Sigmoid colon (tissue), 7 donors: Measurements from ENCODE around the gene FSTL4. TPM values are rescaled to one million over a fixed set of nuclear protein-coding genes. Genes with fewer than 3 reads are reported as not detected.

Experiments used
- DNase-seq: peaks from one replicate; pipeline ENCODE4 v3.0.0-alpha.2; 2019
- H3K27ac ChIP-seq, 4 donors: fragments of 200-600 bp; sonication (generic); one replicate each; pipeline ENCODE4 v1.5.1; 2016 to 2019; ENCODE audit warnings: mild to moderate bottlenecking in 1 of 4
- H3K27me3 ChIP-seq, 3 donors: fragments of 200-600 bp; sonication (generic); one replicate each; pipeline ENCODE4 v1.5.1; 2019; ENCODE audit warnings: mild to moderate bottlenecking in 1 of 3
- H3K36me3 ChIP-seq, 4 donors: fragments of 200-600 bp; sonication (generic); one replicate each; pipeline ENCODE4 v1.5.1; 2016 to 2019
- H3K4me1 ChIP-seq, 4 donors: fragments of 200-600 bp; sonication (generic); one replicate each; pipeline ENCODE4 v1.5.1; 2017 to 2019
- H3K4me3 ChIP-seq, 4 donors: fragments of 200-600 bp; sonication (generic); one replicate each; pipeline ENCODE4 v1.5.1; 2017 to 2019; ENCODE audit warnings: mild to moderate bottlenecking in 2 of 4, moderate library complexity in 1 of 4
- H3K9me3 ChIP-seq, 4 donors: fragments of 200-600 bp in 3 of 4; sonication (generic) in 3 of 4; one replicate each; pipeline versions ENCODE4 v1.5.1 to v1.6.1; 2013 to 2019
- EP300 ChIP-seq, 4 donors: sonication (generic); formaldehyde crosslinking; IDR thresholded peaks; one replicate each; pipeline ENCODE4 v1.6.1; 2017; ENCODE audit warnings: antibody characterized with exemption in 4 of 4
- POLR2A ChIP-seq, 2 donors: fragments of 450-650 bp; IDR thresholded peaks; one replicate each; pipeline ENCODE4 v1.6.1; 2016; ENCODE audit warnings: antibody characterized with exemption in 2 of 2, mild to moderate bottlenecking in 2 of 2, moderate library complexity in 2 of 2
- POLR2AphosphoS5 ChIP-seq, 4 donors: sonication (generic); formaldehyde crosslinking; IDR thresholded peaks; one replicate each; pipeline ENCODE4 v1.6.1; 2017; ENCODE audit warnings: antibody characterized with exemption in 4 of 4
- WGBS, 2 donors: extraction: QIAGEN DNeasy Blood & Tissue Kit; methylation state at CpG; one replicate each; pipeline ENCODE4 v1.1.7; 2013; 5-methylcytosine and 5-hydroxymethylcytosine counted together
- intact Hi-C: fragments of 100-400 bp; cut with DNase I; formaldehyde crosslinking; loops from one replicate; pipeline ENCODE4 v1.15.1; 2023
- polyA plus RNA-seq, 3 donors: library from polyadenylated mRNA; stranded (reverse); fragments of 200-250 nt; gene quantifications; one replicate each; pipeline ENCODE4 v1.2.3, GENCODE V29; 2013
- total RNA-seq, 4 donors: library from RNA; depleted of rRNA; stranded (reverse); fragments of >200 nt; gene quantifications; one replicate each; pipeline ENCODE4 v1.1.0, GENCODE V29; 2016
- TF ChIP-seq, protein P1 (sequence below), 4 experiments: fragments of 450-650 bp in 3 of 4; fragments of 200-600 bp in 1 of 4; IDR thresholded peaks; one replicate each; pipeline ENCODE4 v1.5.1; 2016 to 2019; ENCODE audit warnings: antibody characterized with exemption in 4 of 4, mild to moderate bottlenecking in 3 of 4, moderate library complexity in 2 of 4
- donor health status: healthy with polysubstance abuse.
- donor health status: Bipolar disorder and iron deficiency.
- donor health status: healthy.

FSTL4 gene
- total and polyA plus RNA-seq, 7 donors: 0.23 to 0.45 (median 0.28) TPM; not detected in 4

DNA sequence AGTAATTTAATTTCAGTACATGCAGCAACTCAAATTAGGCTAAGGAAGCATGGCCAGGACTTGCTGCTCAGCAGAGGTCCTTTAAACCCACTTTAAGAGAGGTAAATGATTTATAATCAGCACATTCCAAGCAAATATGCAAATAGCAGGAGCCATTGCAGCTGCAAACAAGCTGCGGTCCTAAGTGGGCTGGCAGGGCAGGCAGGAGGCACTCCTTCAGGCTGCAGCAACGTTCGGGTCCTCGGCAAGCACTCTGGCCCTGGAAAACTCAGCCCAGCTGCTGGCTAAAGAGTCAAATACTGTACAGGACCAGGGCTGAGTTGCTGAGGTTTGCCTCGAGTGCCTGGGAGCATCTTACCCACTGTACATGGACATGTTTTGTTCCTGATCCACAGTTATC is 126.9 kb downstream of the FSTL4 start:
- Histone ChIP-seq H3K4me1 (no peaks in the 10 kb centered on the region), H3K9me3 (no peaks in the 10 kb centered on the region), H3K4me3 (no peak overlapping the region), H3K27ac (no peak overlapping the region), H3K36me3 (no peaks in the 10 kb centered on the region), H3K27me3 (no peaks in the 10 kb centered on the region)
- intact Hi-C loops: no loop called here
- 60 to 73% methylated on average over 5 of the region's 5 CpGs for WGBS, 2 donors
- TF ChIP-seq, protein P1, sequence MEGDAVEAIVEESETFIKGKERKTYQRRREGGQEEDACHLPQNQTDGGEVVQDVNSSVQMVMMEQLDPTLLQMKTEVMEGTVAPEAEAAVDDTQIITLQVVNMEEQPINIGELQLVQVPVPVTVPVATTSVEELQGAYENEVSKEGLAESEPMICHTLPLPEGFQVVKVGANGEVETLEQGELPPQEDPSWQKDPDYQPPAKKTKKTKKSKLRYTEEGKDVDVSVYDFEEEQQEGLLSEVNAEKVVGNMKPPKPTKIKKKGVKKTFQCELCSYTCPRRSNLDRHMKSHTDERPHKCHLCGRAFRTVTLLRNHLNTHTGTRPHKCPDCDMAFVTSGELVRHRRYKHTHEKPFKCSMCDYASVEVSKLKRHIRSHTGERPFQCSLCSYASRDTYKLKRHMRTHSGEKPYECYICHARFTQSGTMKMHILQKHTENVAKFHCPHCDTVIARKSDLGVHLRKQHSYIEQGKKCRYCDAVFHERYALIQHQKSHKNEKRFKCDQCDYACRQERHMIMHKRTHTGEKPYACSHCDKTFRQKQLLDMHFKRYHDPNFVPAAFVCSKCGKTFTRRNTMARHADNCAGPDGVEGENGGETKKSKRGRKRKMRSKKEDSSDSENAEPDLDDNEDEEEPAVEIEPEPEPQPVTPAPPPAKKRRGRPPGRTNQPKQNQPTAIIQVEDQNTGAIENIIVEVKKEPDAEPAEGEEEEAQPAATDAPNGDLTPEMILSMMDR (IDR thresholded peaks at IDR 0.05): no peak
- DNase-seq: no peak

DNA sequence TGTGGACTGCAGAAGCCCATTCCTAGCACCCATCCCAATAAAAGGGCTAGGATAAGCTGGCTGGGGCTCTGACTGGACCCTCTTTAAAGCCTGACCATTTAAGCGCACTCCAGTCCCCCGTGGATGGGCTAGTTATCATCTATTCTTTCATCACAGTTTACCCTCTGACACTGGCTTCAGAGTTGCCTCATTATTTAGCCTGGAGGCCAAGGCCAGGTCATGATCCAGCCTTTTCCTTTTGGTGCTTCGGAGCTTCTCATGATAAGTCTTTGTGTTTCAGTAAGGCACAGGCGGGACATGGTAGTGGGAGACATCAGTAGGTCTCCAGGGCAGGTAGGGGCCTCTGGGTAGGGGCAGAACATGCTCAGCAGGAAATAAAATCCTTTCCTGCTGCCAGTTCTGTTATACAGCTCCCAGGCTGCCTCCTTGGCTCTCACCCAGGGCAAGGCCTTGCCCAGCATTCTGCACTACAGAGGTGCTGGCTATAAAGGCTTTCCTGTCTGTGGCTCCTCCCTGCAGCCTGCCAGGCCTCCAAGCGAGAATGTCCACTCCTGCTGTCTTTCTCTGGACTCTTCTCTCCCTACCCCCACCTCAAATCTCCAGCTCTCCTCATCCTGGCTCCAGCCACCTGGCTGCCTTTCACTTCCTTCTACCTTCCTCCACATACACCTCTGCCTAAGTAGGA is 128.8 kb downstream of the FSTL4 start:
- Histone ChIP-seq H3K4me3 (no peak overlapping the region), H3K27ac (no peak overlapping the region), H3K27me3 (no peaks in the 10 kb centered on the region), H3K4me1 (no peaks in the 10 kb centered on the region), H3K9me3 (no peaks in the 10 kb centered on the region), H3K36me3 (no peaks in the 10 kb centered on the region)
- WGBS, 2 donors: 38 to 69% methylated on average over 5 of the region's 5 CpGs
- TF ChIP-seq POLR2A (IDR thresholded peaks at IDR 0.05) (no peak), POLR2AphosphoS5 (IDR thresholded peaks at IDR 0.05) (no peak), EP300 (IDR thresholded peaks at IDR 0.05) (no peak)
- TF ChIP-seq, protein P1 (IDR thresholded peaks at IDR 0.05): no peak
- intact Hi-C loops: no loop called here
- no peak for DNase-seq

DNA sequence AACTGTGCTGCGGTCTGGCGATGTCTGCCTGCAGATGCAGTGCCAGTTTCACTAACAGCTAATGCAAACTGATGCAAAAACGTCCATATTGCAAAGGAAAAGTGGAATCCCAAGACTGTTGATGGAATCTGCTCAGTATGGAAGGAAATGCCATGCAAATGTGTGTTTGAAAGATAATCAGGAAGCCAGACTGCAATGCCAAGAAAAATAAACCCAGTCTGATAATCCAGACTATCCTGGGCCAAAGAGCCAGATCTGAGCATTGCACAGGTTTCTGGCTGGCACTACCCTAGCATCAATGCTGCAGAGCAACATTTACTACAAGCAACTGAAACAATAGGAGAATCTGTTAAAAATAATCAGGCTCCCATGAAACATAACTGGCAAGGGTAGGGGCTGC is 130.3 kb downstream of the FSTL4 start:
- H3K4me3 ChIP-seq: no peak overlapping the region
- H3K9me3 ChIP-seq: no peaks in the 10 kb centered on the region
- no peaks in the 10 kb centered on the region for H3K27me3 ChIP-seq
- no peak for DNase-seq
- intact Hi-C loops: no loop called here
- H3K27ac ChIP-seq: no peak overlapping the region
- WGBS, 2 donors: 72 to 75% methylated on average over 3 of the region's 3 CpGs
- no peaks in the 10 kb centered on the region for H3K36me3 ChIP-seq
- TF ChIP-seq POLR2A (IDR thresholded peaks at IDR 0.05) (no peak), EP300 (IDR thresholded peaks at IDR 0.05) (no peak), POLR2AphosphoS5 (IDR thresholded peaks at IDR 0.05) (no peak)
- TF ChIP-seq, protein P1 (IDR thresholded peaks at IDR 0.05): no peak
- no peaks in the 10 kb centered on the region for H3K4me1 ChIP-seq

DNA sequence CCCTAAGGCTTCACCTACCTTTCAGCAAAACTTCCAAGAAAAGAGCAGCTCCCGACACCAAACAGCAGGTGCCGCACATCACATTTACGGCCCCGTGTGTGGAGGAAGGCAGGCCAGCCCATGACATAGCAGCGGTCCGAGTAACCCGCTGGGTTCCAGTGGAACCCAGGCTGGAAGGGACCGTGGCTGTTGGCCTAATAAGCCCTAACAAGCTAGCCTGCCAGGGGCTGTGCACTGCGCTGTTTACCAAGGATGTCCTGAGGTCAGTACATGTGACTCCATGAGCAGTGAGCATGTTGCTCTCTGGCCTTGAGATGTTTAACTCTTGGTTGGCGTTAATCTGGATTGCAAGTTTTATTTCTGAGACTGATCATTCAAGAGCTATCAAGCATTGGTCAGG is 131.5 kb downstream of the FSTL4 start:
- Histone ChIP-seq H3K4me1 (no peaks in the 10 kb centered on the region), H3K4me3 (no peak overlapping the region), H3K27ac (no peak overlapping the region), H3K9me3 (no peaks in the 10 kb centered on the region), H3K27me3 (no peaks in the 10 kb centered on the region), H3K36me3 (no peaks in the 10 kb centered on the region)
- DNase-seq: no peak
- intact Hi-C loops: no loop called here
- 86% methylated on average over 10 of the region's 10 CpGs for WGBS, 2 donors
- TF ChIP-seq EP300 (IDR thresholded peaks at IDR 0.05) (no peak), POLR2A (IDR thresholded peaks at IDR 0.05) (no peak), POLR2AphosphoS5 (IDR thresholded peaks at IDR 0.05) (no peak)
- TF ChIP-seq, protein P1 (IDR thresholded peaks at IDR 0.05): no peak

DNA sequence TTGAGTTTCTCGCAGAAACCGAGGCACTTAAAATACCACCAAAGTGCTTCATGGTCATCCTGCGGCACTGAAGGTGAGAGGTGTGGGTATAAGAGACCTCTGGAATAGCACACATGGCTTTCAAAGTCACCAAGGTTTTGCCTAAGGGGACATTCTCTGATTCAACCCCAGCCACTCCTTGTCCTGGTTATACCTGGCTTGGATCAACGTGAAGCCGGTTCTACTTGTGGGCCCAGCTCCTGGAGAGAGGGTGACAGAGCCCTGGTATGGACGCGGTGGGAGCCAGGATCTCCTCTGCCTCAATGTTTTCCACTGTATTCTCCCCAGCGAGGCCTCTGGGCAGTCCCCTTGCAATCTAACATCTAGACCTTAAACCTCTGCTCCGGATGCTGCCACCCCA is 132.0 kb downstream of the FSTL4 start:
- intact Hi-C loops: no loop called here
- TF ChIP-seq EP300 (IDR thresholded peaks at IDR 0.05) (no peak), POLR2AphosphoS5 (IDR thresholded peaks at IDR 0.05) (no peak), POLR2A (IDR thresholded peaks at IDR 0.05) (no peak)
- TF ChIP-seq, protein P1 (IDR thresholded peaks at IDR 0.05): no peak
- DNase-seq: no peak
- no peak overlapping the region for H3K27ac ChIP-seq
- no peaks in the 10 kb centered on the region for H3K36me3 ChIP-seq
- no peaks in the 10 kb centered on the region for H3K4me1 ChIP-seq
- no peaks in the 10 kb centered on the region for H3K27me3 ChIP-seq
- 93 to 95% methylated on average over 9 of the region's 9 CpGs for WGBS, 2 donors
- H3K4me3 ChIP-seq: no peak overlapping the region
- no peaks in the 10 kb centered on the region for H3K9me3 ChIP-seq
